Endothelial cell of umbilical vein (primary cell): Measurements from ENCODE around the gene C11orf24. TPM values are rescaled to one million over a fixed set of nuclear protein-coding genes. Genes with fewer than 3 reads are reported as not detected.

ENCODE experiments used
- BruUV-seq: library from RNA; stranded (reverse); fragments of 400-500 nt; replicated peaks from 2 replicates; lab custom pipeline; 2021; lab: Mats Ljungman, UMichigan
- CTCF ChIA-PET: fragments of 300-600, 350-600 bp; sonication (Branson Sonifier 250); formaldehyde crosslinking; loops from one replicate; lab custom pipeline; 2021; ENCODE audit warnings: antibody characterized with exemption, inconsistent platforms; lab: Charles Lee
- POLR2A ChIA-PET: fragments of 300-600, 350-600 bp; sonication (Branson Sonifier 250); formaldehyde crosslinking; loops from one replicate; lab custom pipeline; 2021; ENCODE audit warnings: antibody characterized with exemption, inconsistent platforms; lab: Charles Lee
- DNase-seq: peaks from one replicate; pipeline ENCODE4 v3.0.0-alpha.2; 2011; ENCODE audit warnings: low read depth, low spot score
- FAIRE-seq: peaks from 2 replicates; lab custom pipeline; 2011; peaks lifted over from hg19 to GRCh38; lab: Jason Lieb, UNC
- H2AFZ ChIP-seq: 2 replicates; pipeline ENCODE4 v1.6.0; 2012; ENCODE audit warnings: low read depth, low read length, control low read depth, inconsistent platforms
- H3K27ac ChIP-seq: 2 replicates; pipeline ENCODE4 v1.5.1; 2011; ENCODE audit warnings: low read depth, mild to moderate bottlenecking, control low read depth, low read length, moderate library complexity; ENCODE audit not compliant: insufficient read depth
- H3K27me3 ChIP-seq, 2 experiments: 2 replicates each; pipeline versions ENCODE4 v1.6.0 to v1.6.1; 2011; ENCODE audit warnings: low read length in 2 of 2, mixed read lengths in 1 of 2; ENCODE audit not compliant: control insufficient read depth in 2 of 2, insufficient read depth in 2 of 2
- H3K36me3 ChIP-seq, 2 experiments: 2 replicates in 1 of 2; 3 replicates in 1 of 2; pipeline ENCODE4 v1.5.1; 2011; ENCODE audit warnings: low read length in 2 of 2, mild to moderate bottlenecking in 1 of 2, moderate library complexity in 1 of 2; ENCODE audit not compliant: control insufficient read depth in 2 of 2, insufficient read depth in 2 of 2; ENCODE audit errors: extremely low read depth in 1 of 2
- H3K4me1 ChIP-seq: 3 replicates; pipeline ENCODE4 v1.5.1; 2011; ENCODE audit warnings: mild to moderate bottlenecking, low read length; ENCODE audit not compliant: control insufficient read depth, insufficient read depth; ENCODE audit errors: extremely low read depth
- H3K4me2 ChIP-seq: 2 replicates; pipeline ENCODE4 v1.6.1; 2011; ENCODE audit warnings: low read length, control low read depth, mixed read lengths; ENCODE audit not compliant: insufficient read depth
- H3K4me3 ChIP-seq, 3 experiments: fragments of 200-600 bp in 1 of 3; sonication (generic), shearing (Covaris generic) in 1 of 3; replicated peaks in 1 of 3; 2 replicates each; pipeline ENCODE4 v1.5.1; 2011 to 2016; ENCODE audit warnings: control low read depth in 3 of 3, low read length in 3 of 3, mild to moderate bottlenecking in 2 of 3, inconsistent platforms in 1 of 3, low read depth in 1 of 3, moderate library complexity in 1 of 3; ENCODE audit not compliant: insufficient read depth in 1 of 3
- H3K79me2 ChIP-seq: 2 replicates; pipeline ENCODE4 v1.6.0; 2012; ENCODE audit warnings: low read length, inconsistent platforms; ENCODE audit not compliant: control insufficient read depth, insufficient read depth
- H3K9ac ChIP-seq: replicated peaks from 2 replicates; pipeline ENCODE3; 2011; ENCODE audit warnings: low read length, control low read depth; ENCODE audit not compliant: insufficient read depth; ENCODE audit errors: extremely low read depth
- H3K9me1 ChIP-seq: replicated peaks from 3 replicates; pipeline ENCODE4 v1.6.0; 2011; ENCODE audit warnings: mild to moderate bottlenecking, low read length; ENCODE audit not compliant: control insufficient read depth, insufficient read depth; ENCODE audit errors: extremely low read depth
- H3K9me3 ChIP-seq: replicated peaks from 2 replicates; pipeline ENCODE4 v1.5.1; 2012; ENCODE audit warnings: low read length, inconsistent platforms; ENCODE audit not compliant: control insufficient read depth, insufficient read depth
- H4K20me1 ChIP-seq: replicated peaks from 2 replicates; pipeline ENCODE3; 2011; ENCODE audit warnings: mild to moderate bottlenecking, low read length; ENCODE audit not compliant: control insufficient read depth, insufficient read depth; ENCODE audit errors: extremely low read depth
- CTCF ChIP-seq, 2 donors: IDR thresholded peaks; 1 replicate in 1 of 2; 2 replicates in 1 of 2; pipeline ENCODE4 v1.5.1; 2011; ENCODE audit warnings: low read length in 2 of 2, mild to moderate bottlenecking in 2 of 2, moderate library complexity in 2 of 2, control low read depth in 1 of 2, inconsistent platforms in 1 of 2, low read depth in 1 of 2; ENCODE audit not compliant: insufficient read depth in 1 of 2; ENCODE audit errors: extremely low read depth in 1 of 2
- MAX ChIP-seq: IDR thresholded peaks from 2 replicates; pipeline ENCODE4 v1.6.1; 2011; ENCODE audit not compliant: insufficient read depth, insufficient read length
- MYC ChIP-seq: IDR thresholded peaks from one replicate; pipeline ENCODE4 v1.6.1; 2011; ENCODE audit warnings: mild to moderate bottlenecking, low read depth, low read length
- dilution Hi-C: fragments of 300-500 bp; cut with MboI; formaldehyde crosslinking; loops from one replicate; pipeline ENCODE4 v1.15.0; 2019; ENCODE audit warnings: low sequenced_read_pairs; ENCODE audit not compliant: extremely low pct_ligation_motif_present
- intact Hi-C: fragments of 100-400 bp; cut with micrococcal nuclease; formaldehyde crosslinking; loops from one replicate; pipeline ENCODE4 v1.10.0; 2022
- polyA plus RNA-seq, 4 experiments: library from polyadenylated mRNA; depleted of rRNA in 3 of 4; stranded (reverse) in 3 of 4; unstranded in 1 of 4; fragments of >200 nt; gene quantifications; 2 replicates each; pipeline versions ENCODE4 v1.2.1 to v1.2.3, GENCODE V29; 2011 to 2012; ENCODE audit warnings: missing spikeins in 1 of 4
- total RNA-seq: library from RNA; stranded (reverse); gene quantifications from 2 replicates; pipeline ENCODE4 v1.2.3, GENCODE V29; 2021

The C11orf24 gene
- total and polyA plus RNA-seq, 2 donors (not counting 3 experiments of a cell fraction or from before 2014, with no cell fraction given): 26.4 to 34.1 TPM

GRCh38 chr11:68270196-68271022 lies 1.4 kb downstream of the C11orf24 start:
- H3K4me2 ChIP-seq: peak overlapping the region; percentile 74
- peaks cover 0 to 8% of the 10 kb centered on the region in 2 experiments for H3K36me3 ChIP-seq
- peak overlapping the region; percentile 48 for H3K27ac ChIP-seq
- H3K4me3 ChIP-seq: peak overlapping the region in 1 of 3 experiments; percentile 65
- no peaks in the 10 kb centered on the region for H4K20me1 ChIP-seq
- POLR2A ChIA-PET: no interaction called here
- no peaks in the 10 kb centered on the region for H3K9me3 ChIP-seq
- H3K9ac ChIP-seq: peak overlapping the region; percentile 80
- peaks cover 7% of the 10 kb centered on the region for H3K4me1 ChIP-seq
- TSS peak; percentile 41 for BruUV-seq
- TF ChIP-seq MYC: no peak
- H2AFZ ChIP-seq: no peak overlapping the region
- H3K27me3 ChIP-seq: no peaks in the 10 kb centered on the region
- peaks cover 4% of the 10 kb centered on the region for H3K79me2 ChIP-seq
- CTCF ChIA-PET: interaction anchor here (0.8 to 3.7 kb wide), 10 partner anchors 11 to 167 kb away, joined by 3 to 51 read pairs (median 6); no protein-coding TSS in a partner anchor
- dilution Hi-C loops (no loop called here), intact Hi-C loops (loop anchor here (1.0 to 2.0 kb wide), 4 partner anchors 27 to 177 kb away; no protein-coding TSS in a partner anchor)
- no peak for FAIRE-seq
- H3K9me1 ChIP-seq: no peaks in the 10 kb centered on the region
- DNase-seq: no peak

- H3K4me3 ChIP-seq: no peak overlapping the region
- H3K27me3 ChIP-seq: no peaks in the 10 kb centered on the region
- intact Hi-C loops: loop anchor here (2.0 kb wide), 1 partner anchor 61 kb away; no protein-coding TSS in a partner anchor
- DNase-seq (no peak), FAIRE-seq (no peak)
- no peak overlapping the region for H2AFZ ChIP-seq
- BruUV-seq: no TSS peak
- H3K79me2 ChIP-seq: peaks cover 4% of the 10 kb centered on the region
- H3K4me2 ChIP-seq: no peak overlapping the region
- no peaks in the 10 kb centered on the region for H4K20me1 ChIP-seq
- dilution Hi-C loops: no loop called here
- H3K4me1 ChIP-seq: peaks cover 7% of the 10 kb centered on the region
- no peak overlapping the region for H3K27ac ChIP-seq
- H3K9ac ChIP-seq: no peak overlapping the region
- H3K36me3 ChIP-seq: peaks cover 0 to 8% of the 10 kb centered on the region in 2 experiments
- CTCF ChIA-PET: interaction anchor here (1.0 to 3.7 kb wide), 3 partner anchors 12 to 31 kb away, joined by 3 to 51 read pairs (median 33); no protein-coding TSS in a partner anchor
- POLR2A ChIA-PET: no interaction called here
- H3K9me1 ChIP-seq: no peaks in the 10 kb centered on the region
- no peaks in the 10 kb centered on the region for H3K9me3 ChIP-seq
- TF ChIP-seq CTCF (IDR thresholded peaks at IDR 0.05; ENCODE audit: extremely low read depth in 1 of 2, insufficient read depth in 1 of 2, low read depth in 1 of 2, low read length in 2 of 2) (no peak), MAX (peak; percentile 19)
Measured at GRCh38 chr11:68269414-68270081, 2.2 kb downstream of the C11orf24 start.
